Renal cortical epithelial cell (primary cell): ENCODE measurements around the gene PRKD1. TPM values are rescaled to one million over a fixed set of nuclear protein-coding genes. Genes with fewer than 3 reads are reported as not detected.

Experiments used
- DNase-seq: peaks from one replicate; pipeline ENCODE4 v3.0.0-alpha.2; 2011; ENCODE audit warnings: low read depth
- total RNA-seq: library from RNA; depleted of rRNA; stranded (reverse); fragments of >200 nt; gene quantifications from 2 replicates; pipeline ENCODE4 v1.2.3, GENCODE V29; 2014

Gene PRKD1
- total RNA-seq, 1 donor from 2014 or later: 39.1 TPM

GRCh38 chr14:29838752-29839151, 88.9 kb downstream of the PRKD1 start:
- DNase-seq: no peak

- DNase-seq: no peak
Measured at GRCh38 chr14:29836395-29836794, 91.3 kb downstream of the PRKD1 start.

GRCh38 chr14:29832042-29832441, 95.6 kb downstream of the PRKD1 start:
- no peak for DNase-seq

DNA sequence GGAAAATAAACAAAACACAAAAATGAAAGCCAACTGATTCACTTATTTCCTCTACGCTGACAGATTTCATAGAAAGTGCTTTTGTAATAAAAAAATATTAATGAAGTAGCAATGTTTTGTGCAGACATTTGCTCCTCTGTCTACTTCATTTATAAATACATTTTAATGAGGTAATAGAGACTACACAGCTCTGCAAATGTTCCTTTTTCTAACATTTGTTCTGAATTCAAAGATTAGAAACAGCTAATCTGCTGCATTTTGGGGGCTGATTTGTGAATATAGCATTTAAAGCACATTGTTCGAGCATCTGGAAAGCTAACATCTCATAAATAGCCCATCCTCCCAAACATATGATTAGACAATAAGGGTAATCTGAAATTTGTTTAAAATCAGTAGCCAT, 97.8 kb downstream of the PRKD1 start:
- no peak for DNase-seq

DNA sequence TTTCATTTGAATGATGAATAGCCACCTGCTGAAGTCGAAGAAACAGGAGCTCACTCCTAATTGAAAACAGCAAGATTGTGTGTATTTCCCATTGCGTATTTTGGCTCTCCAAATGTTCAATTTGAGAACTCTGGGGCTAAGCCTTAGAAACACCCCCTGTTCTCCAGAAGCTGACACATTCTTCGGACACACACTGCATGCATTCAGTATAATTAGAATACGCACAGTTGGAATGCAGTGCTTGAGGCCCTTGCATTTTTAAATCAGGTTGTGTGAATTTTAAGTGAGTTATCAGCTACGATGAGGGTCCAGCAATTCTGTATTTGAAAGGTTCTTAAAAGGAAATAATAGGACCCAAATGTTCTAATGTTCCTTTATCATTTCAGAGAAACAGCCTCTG, 103.8 kb downstream of the PRKD1 start:
- DNase-seq: no peak

DNA sequence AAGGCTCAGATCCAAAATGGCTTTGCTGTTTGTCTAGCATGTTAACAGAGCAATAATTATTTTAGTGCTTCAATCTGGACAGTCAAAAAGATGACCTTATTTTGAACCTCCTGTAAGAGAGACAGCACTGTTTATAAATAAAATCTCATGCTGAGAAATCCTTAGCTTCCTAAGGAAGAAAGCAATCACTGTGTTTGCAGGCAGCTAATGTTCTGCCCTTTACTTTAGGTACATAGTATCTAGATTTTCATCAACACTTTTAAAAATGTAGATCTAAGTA, 105.3 kb downstream of the PRKD1 start:
- no peak for DNase-seq

- DNase-seq: no peak
Measured at GRCh38 chr14:29821661-29822429, 105.8 kb downstream of the PRKD1 start.

- peak; percentile 29 for DNase-seq
Measured at GRCh38 chr14:29821242-29821641, 106.4 kb downstream of the PRKD1 start.

GRCh38 chr14:29820785-29821184, 106.9 kb downstream of the PRKD1 start:
- DNase-seq: no peak

DNA sequence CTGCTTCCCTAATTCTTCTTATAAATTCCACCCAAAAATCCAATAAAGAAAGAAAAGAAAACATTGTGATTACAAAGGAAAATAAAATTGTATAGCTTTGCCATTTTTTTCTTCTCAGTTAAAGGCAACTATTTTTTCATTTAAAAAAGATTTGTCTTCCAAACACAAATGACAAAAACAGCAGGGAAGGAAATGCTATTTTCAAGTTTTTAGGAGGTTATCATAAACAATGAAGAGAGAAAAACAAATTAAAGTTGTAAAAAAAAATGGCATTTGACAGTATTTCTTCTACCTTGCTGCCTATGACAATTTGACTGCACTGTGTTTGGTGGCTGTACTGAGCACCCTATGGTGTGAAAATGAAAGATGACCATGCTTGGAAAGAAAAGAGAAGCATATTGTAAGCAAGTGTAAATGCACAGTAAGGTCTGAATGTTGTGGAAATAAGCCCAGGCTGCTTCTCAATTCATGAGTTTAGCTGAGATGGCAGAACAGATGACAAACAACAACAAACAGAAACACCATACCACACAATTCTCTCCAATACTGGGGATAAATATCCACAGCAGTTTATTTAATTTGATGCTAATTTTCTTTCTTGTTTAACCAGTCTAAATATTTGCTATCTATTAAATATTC, 109.8 kb downstream of the PRKD1 start:
- DNase-seq: no peak

DNA sequence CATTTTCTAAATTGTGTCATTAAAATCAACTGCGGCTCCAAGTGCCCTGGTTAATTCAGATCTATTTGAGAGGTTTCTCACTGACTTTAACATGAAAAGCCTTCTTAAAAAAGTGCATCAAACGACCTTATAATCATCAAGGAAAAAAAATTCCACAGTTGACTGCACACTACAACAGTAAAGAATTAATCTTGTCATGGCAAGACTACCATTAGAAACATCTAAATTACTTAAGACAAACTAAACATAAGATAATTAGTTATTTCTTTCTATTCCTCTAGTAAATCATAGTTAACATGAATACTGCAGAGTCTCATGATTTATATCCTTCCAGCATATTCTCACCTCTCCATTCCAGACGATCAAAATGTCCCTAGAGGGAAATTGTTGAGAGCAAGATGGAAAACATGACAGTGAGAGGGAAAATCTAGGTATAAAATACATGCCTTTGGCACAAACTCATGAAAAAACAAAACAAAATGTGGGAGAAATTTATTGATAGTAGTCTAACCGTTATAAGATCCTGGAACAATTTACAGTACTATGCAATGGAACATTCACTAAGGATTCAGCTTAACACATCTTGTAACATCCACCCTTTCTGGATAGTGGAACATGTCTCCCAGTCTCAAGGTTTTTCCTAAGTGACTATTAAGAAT, 112.5 kb downstream of the PRKD1 start:
- no peak for DNase-seq

- no peak for DNase-seq
Measured at GRCh38 chr14:29814156-29815015, 113.3 kb downstream of the PRKD1 start.

DNA sequence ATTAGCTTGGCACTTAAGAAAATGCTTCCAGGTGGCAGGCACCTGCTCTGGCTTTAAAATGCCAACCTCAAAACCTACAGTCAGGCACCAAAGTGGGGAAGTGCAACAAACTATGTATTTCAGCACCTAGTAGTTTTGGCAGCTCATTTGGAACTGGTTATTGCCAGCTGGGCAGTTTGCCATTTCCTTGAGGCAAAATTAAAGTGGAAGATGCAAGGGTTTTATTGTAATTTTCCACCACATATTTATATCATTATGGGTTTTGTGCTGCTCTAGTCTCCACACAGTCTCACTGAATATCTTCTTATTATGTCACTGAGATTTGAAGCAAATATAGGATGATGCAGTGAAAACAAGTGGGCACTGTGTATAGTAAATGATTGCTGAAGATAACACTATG, 117.0 kb downstream of the PRKD1 start:
- peak; percentile 18 for DNase-seq

DNA sequence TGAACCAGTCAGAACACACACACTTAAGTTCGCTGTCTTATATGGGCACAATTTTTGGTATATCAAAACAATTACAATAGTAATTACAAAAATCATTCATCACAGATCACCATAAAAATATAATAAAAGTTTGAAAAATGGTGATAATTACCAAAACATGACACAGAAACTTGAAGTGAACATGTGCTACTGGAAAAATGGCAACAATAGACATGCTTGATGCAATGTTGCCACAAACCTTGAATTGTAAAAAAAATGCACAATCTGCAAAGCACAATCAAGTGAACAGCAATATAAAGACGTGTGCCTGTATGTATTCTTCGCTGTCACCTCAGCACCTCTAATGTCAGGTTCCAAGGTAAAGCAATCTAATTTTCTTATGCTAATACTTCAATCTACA, 117.6 kb downstream of the PRKD1 start:
- DNase-seq: no peak

- no peak for DNase-seq
Measured at GRCh38 chr14:29806124-29806517, 121.5 kb downstream of the PRKD1 start.

DNA sequence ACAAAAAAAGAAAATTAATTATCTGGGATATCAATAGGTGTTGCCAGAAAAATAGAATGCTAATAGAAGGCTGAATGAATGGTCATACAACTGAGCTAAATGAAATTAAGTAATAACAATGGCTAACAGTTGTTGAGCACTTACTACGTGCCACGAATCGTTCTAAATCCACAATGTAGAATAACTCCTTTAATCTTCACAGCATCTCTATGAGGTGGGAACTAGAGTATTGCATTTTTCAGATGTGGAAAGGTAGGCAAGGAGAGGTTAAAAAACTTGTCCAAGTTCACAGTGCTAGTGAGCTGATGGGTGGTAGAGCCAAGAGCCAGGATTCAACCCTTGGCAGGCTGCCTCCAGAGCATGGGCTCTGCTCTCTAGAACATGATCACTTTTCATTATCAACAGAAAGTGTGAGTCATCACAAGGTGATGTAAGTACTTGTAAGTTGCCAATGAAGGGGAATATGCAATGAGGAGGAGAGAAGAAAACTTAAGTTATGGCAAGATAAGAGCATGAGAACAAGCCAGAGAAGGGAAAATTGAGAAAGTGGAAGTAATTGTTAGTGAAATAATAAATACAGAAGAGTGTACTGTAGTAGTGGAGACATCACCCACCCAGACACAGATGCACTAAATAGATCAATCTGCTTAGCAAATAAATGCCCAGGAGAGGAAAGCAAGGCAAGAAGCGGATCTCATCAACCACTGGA, 122.1 kb downstream of the PRKD1 start:
- DNase-seq: peak; percentile 96

- no peak for DNase-seq
Measured at GRCh38 chr14:29804481-29805266, 123.0 kb downstream of the PRKD1 start.

DNA sequence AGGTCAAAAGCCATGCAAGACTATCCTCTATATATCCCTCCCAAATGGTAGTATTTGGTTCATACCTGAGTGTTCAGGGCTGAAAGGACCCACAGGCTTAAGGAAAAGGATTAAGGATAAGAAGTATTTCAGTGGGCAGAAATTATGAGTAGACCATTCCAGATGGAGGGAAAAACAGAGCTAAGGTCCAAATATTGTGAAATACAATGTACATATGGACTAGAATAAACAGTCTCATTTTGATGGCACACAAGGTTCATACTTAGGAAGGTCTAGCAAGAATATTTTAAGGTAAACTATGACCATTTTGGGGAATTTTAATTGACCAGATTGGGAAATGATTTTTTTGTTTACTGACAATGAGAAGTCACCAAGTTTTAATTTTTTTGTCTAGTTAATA, 124.6 kb downstream of the PRKD1 start:
- DNase-seq: no peak

DNA sequence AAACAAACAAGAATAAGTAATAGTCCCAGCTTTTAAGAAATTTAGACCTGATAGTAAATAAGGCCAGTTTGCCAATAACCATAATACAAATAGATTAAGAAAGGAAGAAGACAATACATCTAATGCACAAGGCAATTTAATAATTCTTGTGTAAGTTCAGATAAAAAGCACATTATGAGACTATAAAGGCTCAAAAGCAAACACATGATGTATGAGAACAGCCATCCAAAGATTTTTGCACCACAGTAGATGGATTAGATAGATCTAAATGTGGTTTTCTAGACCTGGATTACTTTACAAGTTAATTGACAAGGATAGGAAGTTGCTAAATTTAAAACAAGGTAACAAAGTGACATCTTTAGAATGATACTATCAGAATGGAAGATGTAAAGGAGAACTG, 125.4 kb downstream of the PRKD1 start:
- DNase-seq: no peak

GRCh38 chr14:29800961-29801360, 126.7 kb downstream of the PRKD1 start:
- no peak for DNase-seq
